ENCODE data around the gene CASZ1. TPM values are rescaled to one million over a fixed set of nuclear protein-coding genes. Genes with fewer than 3 reads are reported as not detected.

The CASZ1 gene
- total and polyA plus RNA-seq, 2 experiments from 2014 or later: 6.2 to 6.7 TPM

GRCh38 chr1:10739589-10739988, 56.9 kb downstream of the CASZ1 start:
- peaks cover 7% of the 10 kb centered on the region for H3K27me3 Mint-ChIP-seq (ENCODE audit: insufficient read depth, low read depth, poor library complexity)
- peaks cover 44% of the 10 kb centered on the region for H3K4me1 Mint-ChIP-seq
- Histone ChIP-seq H3K36me3 (ENCODE audit: insufficient read depth) (no peaks in the 10 kb centered on the region), H3K9me2 (ENCODE audit: insufficient read depth) (no peaks in the 10 kb centered on the region), H3K79me2 (replicated peaks; ENCODE audit: insufficient read depth) (no peaks in the 10 kb centered on the region), H3K4me1 (ENCODE audit: insufficient read depth) (peaks cover 21% of the 10 kb centered on the region), H3K27me3 (ENCODE audit: insufficient read depth) (no peaks in the 10 kb centered on the region), H3K4me2 (no peak overlapping the region), H4K20me1 (replicated peaks; ENCODE audit: insufficient read depth) (no peaks in the 10 kb centered on the region), H3K4me3 (no peak overlapping the region), H3K27ac (ENCODE audit: low read depth) (peak overlapping the region; percentile 14; the same call in 1 of the 2 replicates), H2AFZ (0 out of 2 replicates have a peak overlapping the region, but pooled peaks have one; percentile 10), H3F3A (replicated peaks; ENCODE audit: low read depth) (no peaks in the 10 kb centered on the region)
- H3K27ac Mint-ChIP-seq: 0 out of 2 replicates have a peak overlapping the region, but pooled peaks have one; percentile 29
- H3K36me3 Mint-ChIP-seq (ENCODE audit: low read depth): no peaks in the 10 kb centered on the region
- no peak for DNase-seq (ENCODE audit: low spot score)
- H3K4me3 Mint-ChIP-seq: no peak overlapping the region
- ATAC-seq: no peak
- TF ChIP-seq JUNB (IDR thresholded peaks at IDR 0.05; ENCODE audit: unreplicated experiment) (no peak), ZNF114 (CRISPR knock-in tag; IDR thresholded peaks at IDR 0.05) (no peak), CREB1 (CRISPR knock-in tag; IDR thresholded peaks at IDR 0.05; ENCODE audit: low read depth) (no peak)
- no peaks in the 10 kb centered on the region; the same call in 2 of the 3 replicates for H3K9me3 Mint-ChIP-seq

GRCh38 chr1:10738061-10739058, 58.1 kb downstream of the CASZ1 start:
- H3K27ac Mint-ChIP-seq: peak overlapping the region; percentile 90; the same call in 1 of the 2 replicates
- H3K4me1 ChIP-seq (ENCODE audit: insufficient read depth): peaks cover 30% of the 10 kb centered on the region
- peak; percentile 43 for ATAC-seq
- H3K36me3 ChIP-seq (ENCODE audit: insufficient read depth): no peaks in the 10 kb centered on the region
- no peak overlapping the region for H3K4me3 ChIP-seq
- 0 out of 2 replicates have a peak overlapping the region, but pooled peaks have one; percentile 48 for H2AFZ ChIP-seq
- TF ChIP-seq EZH2phosphoT487 (IDR thresholded peaks at IDR 0.05; ENCODE audit: unreplicated experiment): no peak
- TF ChIP-seq CREB1 (CRISPR knock-in tag; IDR thresholded peaks at IDR 0.05; ENCODE audit: low read depth): no peak
- no peak for TF ChIP-seq ZNF462 (CRISPR knock-in tag; IDR thresholded peaks at IDR 0.05)
- TF ChIP-seq POLR2AphosphoS5 (IDR thresholded peaks at IDR 0.05; ENCODE audit: low read depth): no peak
- peaks cover 56% of the 10 kb centered on the region for H3K4me1 Mint-ChIP-seq
- no peaks in the 10 kb centered on the region for H3K9me2 ChIP-seq (ENCODE audit: insufficient read depth)
- no peak overlapping the region; the same call in 1 of the 2 replicates for H3K27ac ChIP-seq (ENCODE audit: low read depth)
- peak; percentile 49 for DNase-seq (ENCODE audit: low spot score)
- H3K79me2 ChIP-seq (replicated peaks; ENCODE audit: insufficient read depth): no peaks in the 10 kb centered on the region
- no peaks in the 10 kb centered on the region for H4K20me1 ChIP-seq (replicated peaks; ENCODE audit: insufficient read depth)
- no peak overlapping the region for H3K4me3 Mint-ChIP-seq
- H3K27me3 Mint-ChIP-seq (ENCODE audit: insufficient read depth, low read depth, poor library complexity): peaks cover 7% of the 10 kb centered on the region
- H3K27me3 ChIP-seq (ENCODE audit: insufficient read depth): no peaks in the 10 kb centered on the region
- H3F3A ChIP-seq (replicated peaks; ENCODE audit: low read depth): no peaks in the 10 kb centered on the region
- peak overlapping the region; percentile 45; the same call in 1 of the 2 replicates for H3K4me2 ChIP-seq
- H3K9me3 Mint-ChIP-seq: no peaks in the 10 kb centered on the region; the same call in 2 of the 3 replicates
- no peaks in the 10 kb centered on the region for H3K36me3 Mint-ChIP-seq (ENCODE audit: low read depth)
